Transverse colon (tissue), 4 donors: ENCODE measurements around the gene CPA1.

Source experiments
- CTCF ChIP-seq, 5 experiments: fragments of 200-600 bp in 3 of 5; fragments of 450-650 bp in 2 of 5; sonication (generic) in 3 of 5; IDR thresholded peaks; 1 replicate in 2 of 5; 2 replicates in 3 of 5; pipeline ENCODE4 v1.5.1; 2016 to 2017; ENCODE audit warnings: antibody characterized with exemption in 5 of 5, inconsistent platforms in 3 of 5, mild to moderate bottlenecking in 2 of 5, moderate library complexity in 1 of 5
- EP300 ChIP-seq: sonication (generic); formaldehyde crosslinking; IDR thresholded peaks from one replicate; pipeline ENCODE4 v1.6.1; 2017; ENCODE audit warnings: antibody characterized with exemption, low read depth
- POLR2AphosphoS5 ChIP-seq, 3 donors: sonication (generic); formaldehyde crosslinking; IDR thresholded peaks; one replicate each; pipeline ENCODE4 v1.6.1; 2016; ENCODE audit warnings: antibody characterized with exemption in 3 of 3

GRCh38 chr7:130363026-130363847 lies 17.1 kb upstream of the CPA1 start:
- TF ChIP-seq CTCF (IDR thresholded peaks at IDR 0.05) (no peak), EP300 (no peak), POLR2AphosphoS5 (IDR thresholded peaks at IDR 0.05) (no peak)
